ENCODE data around the gene GLRX3. TPM values are rescaled to one million over a fixed set of nuclear protein-coding genes. Genes with fewer than 3 reads are reported as not detected.
A peak's percentile ranks its signal among the peaks of the same experiment; 100 is the strongest.

Gene GLRX3
- total RNA-seq, 4 donors from 2014 or later, result 20.0 to 58.4 (median 45.0) TPM

- Histone ChIP-seq H3K27me3 (no peaks in the 10 kb centered on the region), H3K27ac (peak overlapping the region; percentile 89 to 97), H3K36me3 (no peaks in the 10 kb centered on the region), H3K4me3 (peak overlapping the region; percentile 58 to 66), H3K4me1 (peaks cover 0 to 6% of the 10 kb centered on the region in 2 donors), H3K9me3 (no peaks in the 10 kb centered on the region)
- intact Hi-C loops (cut with DNase I; ENCODE audit: low total_unique reads), result no loop called here
- DNase-seq, result peak; percentile 70 to 88
- TF ChIP-seq POLR2A (IDR thresholded peaks at IDR 0.05) (no peak), CTCF (IDR thresholded peaks at IDR 0.05) (peak; percentile 72 to 90 (median 75))
Measured at GRCh38 chr10:130109796-130110245, 26.4 kb upstream of the GLRX3 start.

GRCh38 chr10:130110246-130111112 is 25.7 kb upstream of the GLRX3 start, which contains the start of gene C10orf143:
TSS of gene C10orf143 (minus strand) at chr10:130110830. CDS start at chr10:130110772, 58 bp downstream.
- H3K4me3 ChIP-seq, result peak within 1 kb of the TSS; percentile 58 to 66
- peak; percentile 98 to 99 for DNase-seq
- intact Hi-C loops (cut with DNase I; ENCODE audit: low total_unique reads), result no loop called here
- H3K4me1 ChIP-seq, result peaks cover 0 to 6% of the 10 kb centered on the region in 2 donors
- H3K27me3 ChIP-seq, result no peaks in the 10 kb centered on the region
- H3K36me3 ChIP-seq, result no peaks in the 10 kb centered on the region
- peak within 1 kb of the TSS; percentile 89 to 97 for H3K27ac ChIP-seq
- H3K9me3 ChIP-seq, result no peaks in the 10 kb centered on the region
- TF ChIP-seq POLR2A (IDR thresholded peaks at IDR 0.05), result peak; percentile 32 to 87
- peak in 1 of 4 experiments; percentile 2 for TF ChIP-seq CTCF (IDR thresholded peaks at IDR 0.05)

- intact Hi-C loops (cut with DNase I; ENCODE audit: low total_unique reads), result no loop called here
- H3K27ac ChIP-seq, result peak overlapping the region; percentile 89 to 97
- peak overlapping the region; percentile 58 to 66 for H3K4me3 ChIP-seq
- no peaks in the 10 kb centered on the region for H3K36me3 ChIP-seq
- peak in 1 of 2 donors; percentile 61 for TF ChIP-seq POLR2A (IDR thresholded peaks at IDR 0.05)
- no peak for TF ChIP-seq CTCF (IDR thresholded peaks at IDR 0.05)
- peaks cover 0 to 6% of the 10 kb centered on the region in 2 donors for H3K4me1 ChIP-seq
- DNase-seq, result peak; percentile 95 to 97
- H3K27me3 ChIP-seq, result no peaks in the 10 kb centered on the region
- H3K9me3 ChIP-seq, result no peaks in the 10 kb centered on the region
Measured at GRCh38 chr10:130111113-130111851, 24.9 kb upstream of the GLRX3 start.

- peak overlapping the region; percentile 89 to 97 for H3K27ac ChIP-seq
- peak overlapping the region; percentile 58 to 66 for H3K4me3 ChIP-seq
- no peak for TF ChIP-seq POLR2A (IDR thresholded peaks at IDR 0.05)
- no peak for TF ChIP-seq CTCF (IDR thresholded peaks at IDR 0.05)
- no peaks in the 10 kb centered on the region for H3K27me3 ChIP-seq
- H3K36me3 ChIP-seq, result no peaks in the 10 kb centered on the region
- DNase-seq, result no peak
- no peaks in the 10 kb centered on the region for H3K9me3 ChIP-seq
- peaks cover 0 to 6% of the 10 kb centered on the region in 2 donors for H3K4me1 ChIP-seq
- intact Hi-C loops (cut with DNase I; ENCODE audit: low total_unique reads), result no loop called here
Measured at GRCh38 chr10:130111852-130112180, 24.4 kb upstream of the GLRX3 start.

Measured in uterus (tissue), 4 donors.